HG03159 (cell line): ENCODE data around the gene APOE.
A peak's percentile ranks its signal among the peaks of the same experiment; 100 is the strongest.
"Not testable (repeated sequence)": the region's sequence is repeated elsewhere in the genome, so short reads cannot be mapped to it uniquely, and the experiment has no call there.

Experiments used
- ATAC-seq: cut with Tn5 transposase; IDR thresholded peaks from one replicate; pipeline ENCODE4 v1.9.1; 2021; ENCODE audit warnings: mild to moderate bottlenecking, moderate library complexity; ENCODE audit not compliant: unreplicated experiment

APOE gene

GRCh38 chr19:44908836-44909261 is 3.3 kb downstream of the APOE start:
- ATAC-seq: no peak

GRCh38 chr19:44909775-44910174 is 4.2 kb downstream of the APOE start:
- ATAC-seq: no peak

- not testable (repeated sequence) for ATAC-seq
These were observed 6.3 kb downstream of the APOE start for GRCh38 chr19:44911896-44912295.

GRCh38 chr19:44912854-44913253 is 7.3 kb downstream of the APOE start:
- no peak for ATAC-seq

GRCh38 chr19:44913512-44914432 is 8.2 kb downstream of the APOE start:
- ATAC-seq: not testable (repeated sequence)

- ATAC-seq: peak; percentile 91
These were observed 9.0 kb downstream of the APOE start, which contains the start of gene APOC1 for GRCh38 chr19:44914433-44915206. Gene APOC1, plus strand, starts transcription at chr19:44914608. Its CDS starts 284 bp downstream, at chr19:44914892.

GRCh38 chr19:44924243-44924725 is 18.7 kb downstream of the APOE start:
- ATAC-seq: no peak

- ATAC-seq: no peak
These were observed 19.7 kb downstream of the APOE start for GRCh38 chr19:44925114-44925891.

- ATAC-seq: not testable (repeated sequence)
These were observed 20.9 kb downstream of the APOE start for GRCh38 chr19:44926245-44927077.

GRCh38 chr19:44927746-44928145 is 22.1 kb downstream of the APOE start:
- ATAC-seq: no peak

- ATAC-seq: no peak
These were observed 24.5 kb downstream of the APOE start for GRCh38 chr19:44930088-44930487.

- no peak for ATAC-seq
These were observed 25.9 kb downstream of the APOE start for GRCh38 chr19:44931541-44931940.

GRCh38 chr19:44939668-44940067 is 34.1 kb downstream of the APOE start:
- ATAC-seq: no peak

GRCh38 chr19:44942067-44942571 is 36.5 kb downstream of the APOE start, which contains the start of gene APOC4:
Gene APOC4, plus strand, starts transcription at chr19:44942237. Its CDS starts 41 bp downstream, at chr19:44942278.
- ATAC-seq: no peak

- peak; percentile 58 for ATAC-seq
These were observed 38.2 kb downstream of the APOE start for GRCh38 chr19:44943801-44944249.

GRCh38 chr19:44947041-44947581 is 41.5 kb downstream of the APOE start:
- ATAC-seq: no peak

- no peak for ATAC-seq
These were observed 42.6 kb downstream of the APOE start for GRCh38 chr19:44948237-44948636.

- ATAC-seq: no peak
These were observed 43.3 kb downstream of the APOE start for GRCh38 chr19:44948763-44949374.

- no peak for ATAC-seq
These were observed 44.0 kb downstream of the APOE start for GRCh38 chr19:44949550-44949949.
